HG02885 (cell line): ENCODE measurements around the gene EMX1.

Experiments
- ATAC-seq: cut with Tn5 transposase; IDR thresholded peaks from one replicate; pipeline ENCODE4 v1.9.1; 2021; ENCODE audit warnings: mild to moderate bottlenecking; ENCODE audit not compliant: unreplicated experiment, poor library complexity

Gene EMX1

DNA sequence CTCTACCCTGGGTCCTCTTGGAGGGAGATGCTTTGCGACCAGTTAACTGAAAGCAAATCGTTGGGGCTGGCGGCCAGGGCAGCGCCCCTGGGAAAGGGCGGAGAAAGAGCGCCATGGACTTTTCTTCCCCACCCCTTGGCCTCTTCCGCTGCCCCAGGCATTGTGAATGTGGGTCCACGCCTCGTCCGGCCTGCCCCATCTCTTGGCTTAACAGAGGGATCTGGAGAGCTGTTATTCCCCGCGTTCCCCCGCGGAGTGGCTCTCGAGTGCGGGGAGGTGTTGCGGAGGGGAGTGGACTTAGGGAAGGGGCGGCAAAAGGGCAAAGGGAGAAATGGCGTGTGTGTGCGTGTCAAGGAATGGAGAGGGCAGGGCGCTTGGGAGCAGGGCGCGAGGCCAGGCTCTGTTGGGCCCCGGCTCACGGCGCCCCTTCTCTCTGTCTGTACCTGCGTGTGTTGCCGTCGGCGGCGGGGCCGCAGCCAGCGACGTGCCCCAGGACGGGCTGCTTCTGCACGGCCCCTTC, 6.6 kb downstream of the EMX1 start:
- ATAC-seq, result no peak

DNA sequence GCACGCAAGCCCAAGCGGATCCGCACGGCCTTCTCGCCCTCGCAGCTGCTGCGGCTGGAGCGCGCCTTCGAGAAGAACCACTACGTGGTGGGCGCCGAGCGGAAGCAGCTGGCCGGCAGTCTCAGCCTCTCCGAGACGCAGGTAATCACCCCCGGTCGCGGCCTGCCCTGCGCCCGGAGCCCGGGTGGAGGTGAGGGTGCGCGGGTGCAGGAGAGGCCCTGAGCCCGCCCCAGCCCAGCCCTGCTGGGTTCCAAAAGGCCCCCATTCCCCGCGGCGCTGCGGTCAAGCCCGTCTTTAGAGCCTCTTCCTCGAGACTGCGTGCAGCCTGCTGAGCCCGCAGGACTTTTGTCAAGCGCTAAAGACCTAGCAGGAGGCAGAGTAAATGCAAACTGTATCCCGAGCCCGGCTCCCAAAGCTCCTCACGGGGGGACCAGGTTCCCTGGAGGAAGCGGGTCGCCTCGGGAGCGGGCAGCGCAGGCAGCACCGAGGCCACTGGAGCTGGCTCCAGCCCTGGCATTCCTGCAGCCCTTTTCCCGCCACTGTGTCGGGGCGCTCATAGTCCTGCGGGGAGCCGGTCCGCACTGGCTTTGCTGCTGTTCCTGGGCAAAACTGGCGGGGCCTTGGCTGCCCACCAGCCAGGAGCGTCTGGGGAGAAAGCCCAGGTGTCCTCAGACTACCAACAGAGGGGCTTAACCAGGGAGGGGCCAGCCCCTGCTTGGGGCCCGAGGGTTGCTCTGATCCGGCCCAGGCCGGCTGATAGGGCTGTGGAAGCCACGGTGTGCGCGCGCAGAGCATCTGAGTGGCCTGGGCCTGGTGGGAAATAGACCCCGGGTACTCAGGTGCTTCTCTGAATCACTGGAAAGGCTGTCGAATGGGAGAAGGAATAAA, 7.3 kb downstream of the EMX1 start:
- ATAC-seq, result no peak

- ATAC-seq, result no peak
Observed at GRCh38 chr2:72925328-72925943, 8.1 kb downstream of the EMX1 start.

DNA sequence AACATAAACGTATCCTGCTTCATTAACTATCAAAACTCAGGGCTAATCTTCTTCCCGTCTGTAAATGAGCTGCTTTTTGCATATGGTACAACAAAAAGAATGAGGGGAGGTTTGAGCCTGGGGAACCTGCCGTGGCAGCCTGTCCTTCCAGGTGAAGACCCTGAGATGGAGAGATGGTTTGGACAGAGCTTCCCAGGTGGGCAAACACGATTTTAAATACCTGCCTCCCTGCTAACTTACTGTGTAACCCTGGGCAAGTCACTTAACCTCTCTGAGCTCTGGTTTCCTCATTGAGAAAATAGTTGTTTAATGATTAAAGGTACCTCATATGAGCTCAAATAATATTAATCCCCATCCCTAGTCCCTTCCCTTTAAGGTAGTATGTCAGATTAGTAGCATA, 9.0 kb downstream of the EMX1 start:
- no peak for ATAC-seq

GRCh38 chr2:72926811-72927465, 9.6 kb downstream of the EMX1 start:
- ATAC-seq, result no peak

- no peak for ATAC-seq
Observed at GRCh38 chr2:72927619-72928550, 10.6 kb downstream of the EMX1 start.

- no peak for ATAC-seq
Observed at GRCh38 chr2:72929010-72929409, 11.7 kb downstream of the EMX1 start.

DNA sequence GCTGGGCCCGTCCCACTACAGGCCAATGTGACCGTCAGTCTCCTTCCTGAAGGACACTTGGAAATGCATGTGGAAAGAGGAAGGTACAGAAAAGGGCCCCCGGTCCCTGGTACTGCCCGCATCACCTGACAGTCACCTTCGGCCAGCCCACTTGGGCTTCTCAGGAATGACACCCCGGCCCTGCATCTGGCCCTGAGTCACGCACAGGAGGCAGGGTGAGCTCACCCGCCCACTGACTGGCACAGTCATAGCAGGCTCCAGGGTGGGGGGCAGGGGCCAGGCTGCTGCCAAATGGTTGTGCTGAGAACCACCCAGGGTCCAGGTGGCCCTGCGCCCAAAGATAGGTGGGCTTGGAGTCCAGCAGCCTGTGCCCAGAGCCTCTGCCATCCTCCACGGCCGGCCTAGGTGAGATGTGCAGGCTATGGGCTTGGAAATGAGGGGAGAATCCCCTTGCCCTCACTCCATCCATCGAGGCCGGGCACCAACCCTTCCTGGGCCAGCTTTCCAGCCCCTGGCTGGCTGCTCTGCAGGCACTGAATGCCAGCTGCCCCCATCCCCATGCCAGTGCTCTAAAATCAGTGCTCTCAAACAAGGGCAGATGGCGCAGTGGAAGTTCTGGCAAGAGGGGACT, 14.1 kb downstream of the EMX1 start:
- ATAC-seq, result no peak

DNA sequence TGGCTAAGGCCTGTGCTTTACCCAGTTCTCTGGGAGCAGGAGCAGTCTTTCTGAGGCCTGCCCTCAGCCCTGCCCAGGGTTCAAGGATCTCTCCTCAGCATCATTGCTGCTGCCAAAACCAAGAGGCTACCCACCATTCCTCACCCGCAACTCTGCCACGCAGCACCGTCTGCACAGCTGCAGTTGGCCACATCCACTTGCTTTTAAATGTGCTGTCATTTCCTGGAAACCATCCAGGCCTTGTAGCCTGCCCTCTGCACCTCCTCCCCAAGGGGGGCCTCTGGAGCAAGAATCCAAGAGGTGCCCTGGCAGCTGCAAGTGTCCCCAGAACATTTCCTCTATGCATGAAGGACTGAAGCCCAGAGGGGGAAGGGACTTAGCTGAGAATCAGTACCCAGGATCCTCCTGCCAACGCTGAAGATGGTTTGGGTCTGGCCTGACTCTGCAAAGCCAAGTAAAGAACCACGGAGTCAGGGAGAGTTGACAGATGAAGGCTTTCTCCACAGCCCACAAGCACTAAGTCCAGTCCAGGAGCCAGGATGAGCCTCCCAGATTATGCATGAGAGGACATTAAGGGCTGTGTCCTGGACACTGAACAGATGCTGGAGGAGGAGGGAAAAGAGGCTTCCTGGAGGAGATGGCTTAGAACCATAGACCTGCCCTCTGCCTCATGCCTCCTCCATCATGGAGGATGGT, 14.9 kb downstream of the EMX1 start:
- ATAC-seq, result no peak

DNA sequence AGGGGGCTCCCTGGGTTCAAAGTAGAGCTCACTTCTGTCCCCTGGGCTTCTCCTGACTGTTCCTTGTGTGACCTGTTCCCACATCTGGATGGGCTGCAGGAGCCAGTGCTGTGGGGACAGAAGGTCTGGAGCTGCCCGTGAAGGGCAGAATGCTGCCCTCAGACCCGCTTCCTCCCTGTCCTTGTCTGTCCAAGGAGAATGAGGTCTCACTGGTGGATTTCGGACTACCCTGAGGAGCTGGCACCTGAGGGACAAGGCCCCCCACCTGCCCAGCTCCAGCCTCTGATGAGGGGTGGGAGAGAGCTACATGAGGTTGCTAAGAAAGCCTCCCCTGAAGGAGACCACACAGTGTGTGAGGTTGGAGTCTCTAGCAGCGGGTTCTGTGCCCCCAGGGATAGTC, 15.5 kb downstream of the EMX1 start:
- ATAC-seq, result no peak

DNA sequence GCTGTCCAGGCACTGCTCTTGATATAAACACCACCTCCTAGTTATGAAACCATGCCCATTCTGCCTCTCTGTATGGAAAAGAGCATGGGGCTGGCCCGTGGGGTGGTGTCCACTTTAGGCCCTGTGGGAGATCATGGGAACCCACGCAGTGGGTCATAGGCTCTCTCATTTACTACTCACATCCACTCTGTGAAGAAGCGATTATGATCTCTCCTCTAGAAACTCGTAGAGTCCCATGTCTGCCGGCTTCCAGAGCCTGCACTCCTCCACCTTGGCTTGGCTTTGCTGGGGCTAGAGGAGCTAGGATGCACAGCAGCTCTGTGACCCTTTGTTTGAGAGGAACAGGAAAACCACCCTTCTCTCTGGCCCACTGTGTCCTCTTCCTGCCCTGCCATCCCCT, 15.9 kb downstream of the EMX1 start:
- no peak for ATAC-seq

DNA sequence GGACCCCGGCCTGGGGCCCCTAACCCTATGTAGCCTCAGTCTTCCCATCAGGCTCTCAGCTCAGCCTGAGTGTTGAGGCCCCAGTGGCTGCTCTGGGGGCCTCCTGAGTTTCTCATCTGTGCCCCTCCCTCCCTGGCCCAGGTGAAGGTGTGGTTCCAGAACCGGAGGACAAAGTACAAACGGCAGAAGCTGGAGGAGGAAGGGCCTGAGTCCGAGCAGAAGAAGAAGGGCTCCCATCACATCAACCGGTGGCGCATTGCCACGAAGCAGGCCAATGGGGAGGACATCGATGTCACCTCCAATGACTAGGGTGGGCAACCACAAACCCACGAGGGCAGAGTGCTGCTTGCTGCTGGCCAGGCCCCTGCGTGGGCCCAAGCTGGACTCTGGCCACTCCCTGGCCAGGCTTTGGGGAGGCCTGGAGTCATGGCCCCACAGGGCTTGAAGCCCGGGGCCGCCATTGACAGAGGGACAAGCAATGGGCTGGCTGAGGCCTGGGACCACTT, 16.4 kb downstream of the EMX1 start:
- no peak for ATAC-seq

DNA sequence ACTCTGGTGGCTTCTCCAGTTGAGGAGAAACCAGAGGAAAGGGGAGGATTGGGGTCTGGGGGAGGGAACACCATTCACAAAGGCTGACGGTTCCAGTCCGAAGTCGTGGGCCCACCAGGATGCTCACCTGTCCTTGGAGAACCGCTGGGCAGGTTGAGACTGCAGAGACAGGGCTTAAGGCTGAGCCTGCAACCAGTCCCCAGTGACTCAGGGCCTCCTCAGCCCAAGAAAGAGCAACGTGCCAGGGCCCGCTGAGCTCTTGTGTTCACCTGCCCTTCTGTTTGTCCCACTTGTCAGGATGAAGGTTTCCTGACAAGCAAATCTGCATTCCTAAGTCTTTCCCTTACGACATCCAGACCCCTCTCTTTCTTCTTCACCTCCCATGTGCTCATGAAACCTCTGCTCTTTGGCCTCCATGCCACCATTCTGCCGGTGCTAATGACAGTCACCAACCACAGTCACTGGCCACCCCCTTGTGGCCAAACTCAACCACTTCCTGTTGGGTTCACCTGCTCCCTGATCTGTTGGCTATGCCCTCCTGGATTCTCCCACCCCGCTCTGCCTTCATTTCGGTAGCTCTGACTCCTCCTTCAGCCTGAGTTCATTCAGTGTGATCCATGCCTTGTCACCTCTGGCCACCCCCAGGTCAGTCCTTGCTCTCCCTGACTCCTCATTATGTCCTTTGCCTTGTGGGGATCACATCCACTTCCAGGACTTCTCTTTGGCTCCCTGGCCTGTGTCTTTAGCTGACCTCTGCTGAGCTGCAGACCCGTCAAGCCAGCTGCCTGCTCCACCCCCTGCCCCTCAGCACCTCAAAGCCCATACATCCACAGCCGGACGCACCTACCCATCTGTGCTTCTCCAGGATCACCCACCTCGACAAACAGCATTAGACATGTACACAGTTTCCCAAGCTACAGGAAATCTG, 17.6 kb downstream of the EMX1 start:
- peak; percentile 60 for ATAC-seq

DNA sequence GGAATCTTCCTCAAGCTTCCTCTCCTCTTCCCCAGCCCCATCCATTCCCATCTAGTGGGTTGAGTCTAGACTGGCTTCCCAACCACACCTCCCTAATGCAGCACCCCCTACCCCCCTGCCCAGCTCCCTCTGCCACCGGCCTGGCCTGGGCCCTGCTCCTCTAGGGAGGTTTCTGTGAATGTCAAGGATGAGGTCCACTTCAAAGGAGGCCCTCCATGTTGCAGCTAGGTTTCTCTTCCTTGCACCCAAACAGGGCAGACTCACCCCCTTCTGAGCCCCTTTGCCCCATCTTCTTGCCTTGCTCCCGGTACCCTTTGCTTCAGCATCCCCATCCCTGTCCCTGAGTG, 18.3 kb downstream of the EMX1 start:
- ATAC-seq, result no peak

DNA sequence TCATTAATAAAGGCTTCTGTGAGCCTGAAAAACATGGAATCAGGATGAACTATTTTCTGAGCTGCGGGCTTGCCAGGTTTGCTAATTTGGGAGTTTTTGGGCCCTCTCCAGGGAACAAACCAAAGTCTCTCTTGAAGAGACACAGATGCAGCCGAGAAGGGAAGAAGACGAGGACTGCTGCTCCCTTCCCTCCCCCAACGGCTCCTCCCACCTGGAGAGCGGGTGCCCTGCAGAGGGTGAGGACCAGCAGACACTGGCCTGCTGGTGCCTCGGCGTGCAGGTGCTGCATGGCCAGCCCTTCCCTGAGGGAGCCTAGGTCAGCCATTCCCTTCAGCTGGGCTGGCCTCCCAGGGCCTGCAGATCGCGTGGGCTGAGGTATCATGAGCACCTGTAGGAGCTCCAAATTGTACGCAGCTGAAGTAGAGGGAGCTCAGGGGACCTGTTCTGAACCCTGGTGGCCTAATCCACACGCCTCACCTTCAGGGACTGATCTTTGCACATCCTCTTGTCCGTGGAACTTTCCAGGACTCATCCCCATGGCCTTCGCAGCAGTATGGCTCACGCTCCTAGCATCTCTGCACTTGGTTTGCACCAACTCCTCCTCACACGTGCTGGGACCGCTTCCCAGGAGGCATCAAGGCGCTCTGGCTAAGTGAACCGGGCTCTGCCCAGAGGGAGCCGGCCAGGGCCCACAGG, 19.5 kb downstream of the EMX1 start:
- no peak for ATAC-seq

GRCh38 chr2:72937356-72937669, 20.0 kb downstream of the EMX1 start:
- ATAC-seq, result no peak

- ATAC-seq, result no peak
Observed at GRCh38 chr2:72938455-72938854, 21.1 kb downstream of the EMX1 start.

DNA sequence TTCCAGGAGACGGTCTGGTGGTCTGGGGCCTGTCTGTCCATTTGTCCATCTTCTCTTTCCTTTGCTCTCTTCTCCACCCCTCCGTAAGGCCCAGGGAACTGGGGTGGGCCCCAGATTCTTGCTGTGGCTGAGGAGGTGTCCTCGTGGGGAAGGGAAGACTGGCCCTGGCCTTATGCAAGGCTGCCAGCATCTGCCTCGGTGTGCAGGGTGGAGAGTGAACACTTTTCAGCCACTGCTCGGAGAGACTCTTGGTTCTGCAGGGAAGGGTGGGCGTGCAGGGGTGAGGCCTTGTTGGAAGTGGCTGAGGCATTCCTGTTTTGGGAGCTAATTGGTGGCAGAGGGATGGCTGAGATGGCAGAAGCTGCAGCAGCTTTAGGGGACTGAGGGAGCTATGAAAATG, 23.0 kb downstream of the EMX1 start:
- ATAC-seq, result no peak
